ENCODE measurements around the gene ADAT1.

Gene ADAT1

DNA sequence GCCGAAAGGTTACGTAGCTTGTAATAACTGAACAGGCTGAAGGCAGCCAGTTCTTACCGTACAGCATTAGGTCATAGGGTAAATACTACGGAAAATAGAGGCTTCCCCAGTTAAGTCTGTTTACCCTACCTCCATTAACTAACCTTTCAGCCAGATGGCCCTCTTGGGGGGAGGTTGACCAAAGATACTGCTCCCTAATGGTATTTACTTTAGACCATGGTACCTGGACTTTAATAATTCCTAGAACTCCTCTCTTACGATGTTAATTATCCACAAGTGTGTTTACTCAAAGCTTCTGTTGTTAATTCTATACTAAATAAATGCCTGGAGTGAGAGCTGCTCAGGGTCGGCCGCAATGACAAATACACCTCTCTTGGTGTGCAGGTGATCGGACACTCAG is 9.8 kb upstream of the ADAT1 start:
- Histone ChIP-seq H3K27me3 (ENCODE audit: insufficient read depth, insufficient read length) (no peaks in the 10 kb centered on the region), H3K4me1 (ENCODE audit: insufficient read depth, insufficient read length) (no peaks in the 10 kb centered on the region), H3K4me3 (ENCODE audit: insufficient read length, low read depth) (no peak overlapping the region), H3K9me3 (ENCODE audit: insufficient read depth, low read length) (no peaks in the 10 kb centered on the region), H3K36me3 (ENCODE audit: insufficient read depth, insufficient read length, low read length) (peaks cover 93% of the 10 kb centered on the region), H3K9ac (ENCODE audit: insufficient read length, low read depth) (no peak overlapping the region)
- DNase-seq (ENCODE audit: low read depth, low spot score) = no peak
- no peak for TF ChIP-seq ZNF274 (IDR thresholded peaks at IDR 0.05; ENCODE audit: low read depth, low read length)
- no peak for TF ChIP-seq YY1 (IDR thresholded peaks at IDR 0.05; ENCODE audit: insufficient read depth, insufficient read length)
- TF ChIP-seq SUZ12 (IDR thresholded peaks at IDR 0.05; ENCODE audit: extremely low read depth, insufficient read depth, insufficient read length) = no peak

DNA sequence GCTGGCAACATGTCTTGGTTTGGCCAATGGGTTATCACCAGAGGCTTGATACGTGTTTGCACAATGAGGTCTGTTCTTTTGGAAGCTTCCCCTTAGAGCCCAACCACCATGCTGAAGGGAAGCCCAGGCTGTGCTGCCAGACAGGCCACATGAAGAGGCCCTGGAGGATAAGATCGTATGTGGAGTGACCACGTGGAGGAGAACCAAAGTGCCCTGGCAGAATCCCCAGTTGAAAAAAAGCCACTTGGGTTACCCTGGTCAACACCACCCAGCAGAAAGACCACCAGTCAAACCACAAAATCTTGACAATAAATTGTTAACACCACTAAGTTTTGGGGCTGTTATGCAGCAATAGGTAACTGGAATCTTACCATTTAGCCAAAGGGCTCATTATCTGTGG is 7.0 kb upstream of the ADAT1 start:
- no peak for DNase-seq (ENCODE audit: low read depth, low spot score)
- Histone ChIP-seq H3K4me1 (ENCODE audit: insufficient read depth, insufficient read length) (no peaks in the 10 kb centered on the region), H3K9me3 (ENCODE audit: insufficient read depth, low read length) (no peaks in the 10 kb centered on the region), H3K9ac (ENCODE audit: insufficient read length, low read depth) (no peak overlapping the region), H3K4me3 (ENCODE audit: insufficient read length, low read depth) (no peak overlapping the region), H3K27me3 (ENCODE audit: insufficient read depth, insufficient read length) (no peaks in the 10 kb centered on the region), H3K36me3 (ENCODE audit: insufficient read depth, insufficient read length, low read length) (peaks cover 96% of the 10 kb centered on the region)
- TF ChIP-seq SUZ12 (IDR thresholded peaks at IDR 0.05; ENCODE audit: extremely low read depth, insufficient read depth, insufficient read length) = no peak
- no peak for TF ChIP-seq ZNF274 (IDR thresholded peaks at IDR 0.05; ENCODE audit: low read depth, low read length)
- no peak for TF ChIP-seq YY1 (IDR thresholded peaks at IDR 0.05; ENCODE audit: insufficient read depth, insufficient read length)

- no peaks in the 10 kb centered on the region for H3K4me1 ChIP-seq (ENCODE audit: insufficient read depth, insufficient read length)
- DNase-seq (ENCODE audit: low read depth, low spot score) = no peak
- no peaks in the 10 kb centered on the region for H3K9me3 ChIP-seq (ENCODE audit: insufficient read depth, low read length)
- H3K9ac ChIP-seq (ENCODE audit: insufficient read length, low read depth) = no peak overlapping the region
- no peak for TF ChIP-seq ZNF274 (IDR thresholded peaks at IDR 0.05; ENCODE audit: low read depth, low read length)
- no peak for TF ChIP-seq YY1 (IDR thresholded peaks at IDR 0.05; ENCODE audit: insufficient read depth, insufficient read length)
- TF ChIP-seq SUZ12 (IDR thresholded peaks at IDR 0.05; ENCODE audit: extremely low read depth, insufficient read depth, insufficient read length) = no peak
- no peak overlapping the region for H3K4me3 ChIP-seq (ENCODE audit: insufficient read length, low read depth)
- peaks cover 95% of the 10 kb centered on the region for H3K36me3 ChIP-seq (ENCODE audit: insufficient read depth, insufficient read length, low read length)
- H3K27me3 ChIP-seq (ENCODE audit: insufficient read depth, insufficient read length) = no peaks in the 10 kb centered on the region
Observed at GRCh38 chr16:75629132-75629531, 6.1 kb upstream of the ADAT1 start.

DNA sequence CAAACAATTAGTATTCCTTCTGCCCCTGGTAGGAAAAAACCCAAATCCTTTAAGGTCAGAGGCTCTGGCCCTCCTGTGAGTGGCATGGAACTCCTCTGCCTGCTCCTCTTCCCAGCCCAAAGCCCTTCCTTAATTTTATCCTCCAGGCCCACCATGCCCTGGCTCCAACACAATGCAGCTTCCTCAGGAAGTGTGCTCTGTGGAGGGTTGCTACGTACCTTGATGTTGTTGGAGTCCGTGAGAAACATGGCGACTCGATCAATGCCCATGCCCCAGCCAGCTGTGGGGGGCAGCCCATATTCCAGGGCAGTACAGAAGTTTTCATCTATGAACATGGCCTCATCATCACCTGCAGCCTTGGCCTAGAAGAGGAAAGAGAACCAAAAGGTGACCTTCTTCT is 5.3 kb upstream of the ADAT1 start:
- TF ChIP-seq SUZ12 (IDR thresholded peaks at IDR 0.05; ENCODE audit: extremely low read depth, insufficient read depth, insufficient read length) = no peak
- TF ChIP-seq ZNF274 (IDR thresholded peaks at IDR 0.05; ENCODE audit: low read depth, low read length) = no peak
- Histone ChIP-seq H3K36me3 (ENCODE audit: insufficient read depth, insufficient read length, low read length) (peaks cover 89% of the 10 kb centered on the region), H3K27me3 (ENCODE audit: insufficient read depth, insufficient read length) (no peaks in the 10 kb centered on the region), H3K9me3 (ENCODE audit: insufficient read depth, low read length) (no peaks in the 10 kb centered on the region), H3K4me1 (ENCODE audit: insufficient read depth, insufficient read length) (no peaks in the 10 kb centered on the region), H3K9ac (ENCODE audit: insufficient read length, low read depth) (no peak overlapping the region), H3K4me3 (ENCODE audit: insufficient read length, low read depth) (no peak overlapping the region)
- no peak for DNase-seq (ENCODE audit: low read depth, low spot score)

DNA sequence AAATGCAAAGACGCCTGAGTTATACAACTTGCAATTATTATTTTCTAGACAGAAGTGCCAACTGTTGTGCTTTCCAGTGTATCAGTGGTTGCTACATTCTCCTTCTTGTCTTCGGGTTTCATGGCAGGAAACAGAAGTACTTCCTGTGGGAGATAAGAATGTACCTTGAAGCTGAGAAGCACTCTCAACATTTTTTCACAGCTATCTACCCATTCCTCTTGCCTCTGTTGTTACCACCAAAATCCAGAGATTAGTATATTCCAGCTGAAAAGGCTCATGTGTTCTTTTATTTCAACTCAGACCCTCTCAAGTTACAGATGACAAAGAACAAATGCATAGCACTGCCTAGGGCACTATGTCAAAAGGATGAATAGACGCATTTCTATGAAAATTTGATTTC is 4.8 kb upstream of the ADAT1 start:
- Histone ChIP-seq H3K4me3 (ENCODE audit: insufficient read length, low read depth) (no peak overlapping the region), H3K27me3 (ENCODE audit: insufficient read depth, insufficient read length) (no peaks in the 10 kb centered on the region), H3K9me3 (ENCODE audit: insufficient read depth, low read length) (no peaks in the 10 kb centered on the region), H3K9ac (ENCODE audit: insufficient read length, low read depth) (no peak overlapping the region), H3K36me3 (ENCODE audit: insufficient read depth, insufficient read length, low read length) (peaks cover 85% of the 10 kb centered on the region), H3K4me1 (ENCODE audit: insufficient read depth, insufficient read length) (no peaks in the 10 kb centered on the region)
- no peak for DNase-seq (ENCODE audit: low read depth, low spot score)
- TF ChIP-seq ZNF274 (IDR thresholded peaks at IDR 0.05; ENCODE audit: low read depth, low read length) (no peak), YY1 (IDR thresholded peaks at IDR 0.05; ENCODE audit: insufficient read depth, insufficient read length) (no peak), SUZ12 (IDR thresholded peaks at IDR 0.05; ENCODE audit: extremely low read depth, insufficient read depth, insufficient read length) (no peak)

- H3K4me1 ChIP-seq (ENCODE audit: insufficient read depth, insufficient read length) = no peaks in the 10 kb centered on the region
- no peak for TF ChIP-seq SUZ12 (IDR thresholded peaks at IDR 0.05; ENCODE audit: extremely low read depth, insufficient read depth, insufficient read length)
- no peaks in the 10 kb centered on the region for H3K9me3 ChIP-seq (ENCODE audit: insufficient read depth, low read length)
- no peak overlapping the region for H3K9ac ChIP-seq (ENCODE audit: insufficient read length, low read depth)
- H3K4me3 ChIP-seq (ENCODE audit: insufficient read length, low read depth) = no peak overlapping the region
- H3K27me3 ChIP-seq (ENCODE audit: insufficient read depth, insufficient read length) = no peaks in the 10 kb centered on the region
- no peak for DNase-seq (ENCODE audit: low read depth, low spot score)
- H3K36me3 ChIP-seq (ENCODE audit: insufficient read depth, insufficient read length, low read length) = peaks cover 75% of the 10 kb centered on the region
Observed at GRCh38 chr16:75626806-75627205, 3.7 kb upstream of the ADAT1 start.

GRCh38 chr16:75624921-75625334 is 1.8 kb upstream of the ADAT1 start:
- H3K4me1 ChIP-seq (ENCODE audit: insufficient read depth, insufficient read length) = no peaks in the 10 kb centered on the region
- no peaks in the 10 kb centered on the region for H3K9me3 ChIP-seq (ENCODE audit: insufficient read depth, low read length)
- H3K4me3 ChIP-seq (ENCODE audit: insufficient read length, low read depth) = no peak overlapping the region
- no peak for DNase-seq (ENCODE audit: low read depth, low spot score)
- no peak overlapping the region for H3K9ac ChIP-seq (ENCODE audit: insufficient read length, low read depth)
- no peak for TF ChIP-seq SUZ12 (IDR thresholded peaks at IDR 0.05; ENCODE audit: extremely low read depth, insufficient read depth, insufficient read length)
- TF ChIP-seq YY1 (IDR thresholded peaks at IDR 0.05; ENCODE audit: insufficient read depth, insufficient read length) = no peak
- TF ChIP-seq ZNF274 (IDR thresholded peaks at IDR 0.05; ENCODE audit: low read depth, low read length) = no peak
- no peaks in the 10 kb centered on the region for H3K27me3 ChIP-seq (ENCODE audit: insufficient read depth, insufficient read length)
- peaks cover 65% of the 10 kb centered on the region for H3K36me3 ChIP-seq (ENCODE audit: insufficient read depth, insufficient read length, low read length)

- H3K36me3 ChIP-seq (ENCODE audit: insufficient read depth, insufficient read length, low read length) = peaks cover 65% of the 10 kb centered on the region
- no peak for TF ChIP-seq ZNF274 (IDR thresholded peaks at IDR 0.05; ENCODE audit: low read depth, low read length)
- H3K4me3 ChIP-seq (ENCODE audit: insufficient read length, low read depth) = no peak overlapping the region
- H3K9ac ChIP-seq (ENCODE audit: insufficient read length, low read depth) = no peak overlapping the region
- no peaks in the 10 kb centered on the region for H3K4me1 ChIP-seq (ENCODE audit: insufficient read depth, insufficient read length)
- DNase-seq (ENCODE audit: low read depth, low spot score) = no peak
- no peaks in the 10 kb centered on the region for H3K9me3 ChIP-seq (ENCODE audit: insufficient read depth, low read length)
- no peaks in the 10 kb centered on the region for H3K27me3 ChIP-seq (ENCODE audit: insufficient read depth, insufficient read length)
Observed at GRCh38 chr16:75621170-75621477, 2.0 kb downstream of the ADAT1 start.
